ENCODE data around the gene APLP1. TPM values are rescaled to one million over a fixed set of nuclear protein-coding genes. Genes with fewer than 3 reads are reported as not detected.

APLP1 gene
- 4.4 and 5.5 TPM in 2 replicates for total RNA-seq

GRCh38 chr19:35868172-35868822 is at the start of gene APLP1:
TSS of gene APLP1 (plus strand) at chr19:35868574. CDS start at chr19:35868637, 63 bp downstream.

GRCh38 chr19:35852029-35852780 is 16.2 kb upstream of the APLP1 start, which contains the start of gene NPHS1:
TSS of gene NPHS1 (minus strand) at chr19:35852504. CDS start at chr19:35851837, 667 bp downstream.

GRCh38 chr19:35856546-35857149 is 11.7 kb upstream of the APLP1 start, which contains the start of gene KIRREL2:
TSS of gene KIRREL2 (plus strand) at chr19:35856911. CDS start at chr19:35857120, 209 bp downstream.

GRCh38 chr19:35901854-35902661 is 33.7 kb downstream of the APLP1 start, which contains the start of gene HCST:
TSS of gene HCST (plus strand) at chr19:35902529. CDS start at chr19:35902594, 65 bp downstream.

GRCh38 chr19:35908010-35908441 is 39.7 kb downstream of the APLP1 start, which contains the start of gene TYROBP:
TSS of gene TYROBP (minus strand) at chr19:35908295. CDS start at chr19:35908228, 67 bp downstream.

Other genes with a start within 250 kb of the APLP1 start
- gene RBM42, start 239.5 kb upstream of the APLP1 start, total RNA-seq = 59.5 and 62.7 TPM in 2 replicates
- 0.88 and 1.2 TPM in 2 replicates for gene ETV2, start 226.8 kb upstream of the APLP1 start, total RNA-seq
- gene COX6B1, start 220.3 kb upstream of the APLP1 start, total RNA-seq = 457 and 613 TPM in 2 replicates
- 0.24 TPM in 1 of 2 replicates, not detected in the other for gene UPK1A, start 202.1 kb upstream of the APLP1 start, total RNA-seq
- gene ZBTB32, start 164.0 kb upstream of the APLP1 start, total RNA-seq = not detected in 2 replicates
- gene KMT2B, start 150.6 kb upstream of the APLP1 start, total RNA-seq = 12.6 and 13.1 TPM in 2 replicates
- gene IGFLR1, start 126.1 kb upstream of the APLP1 start, total RNA-seq = 0.37 and 9.8 TPM in 2 replicates
- 2.0 and 4.4 TPM in 2 replicates for gene U2AF1L4, start 123.2 kb upstream of the APLP1 start, total RNA-seq
- gene PSENEN, start 122.9 kb upstream of the APLP1 start, total RNA-seq = 33.8 and 46.2 TPM in 2 replicates
- 8.1 and 9.4 TPM in 2 replicates for gene LIN37, start 120.0 kb upstream of the APLP1 start, total RNA-seq
- gene HSPB6, start 111.5 kb upstream of the APLP1 start, total RNA-seq = 140 and 169 TPM in 2 replicates
- 6.1 and 6.7 TPM in 2 replicates for gene PROSER3, start 110.4 kb upstream of the APLP1 start, total RNA-seq
- 0.44 and 2.0 TPM in 2 replicates for gene ARHGAP33, start 93.0 kb upstream of the APLP1 start, total RNA-seq
- gene PRODH2, start 55.7 kb upstream of the APLP1 start, total RNA-seq = not detected in 2 replicates
- not detected in 2 replicates for gene NPHS1, start 16.1 kb upstream of the APLP1 start, total RNA-seq
- gene KIRREL2, start 11.7 kb upstream of the APLP1 start, total RNA-seq = 0.19 TPM in 1 of 2 replicates, not detected in the other
- gene NFKBID, start 32.0 kb downstream of the APLP1 start, total RNA-seq = 3.6 and 4.7 TPM in 2 replicates
- gene HCST, start 34.0 kb downstream of the APLP1 start, total RNA-seq = not detected in 2 replicates
- not detected in 2 replicates for gene TYROBP, start 39.7 kb downstream of the APLP1 start, total RNA-seq
- 15.5 and 20.4 TPM in 2 replicates for gene LRFN3, start 67.8 kb downstream of the APLP1 start, total RNA-seq
- gene SDHAF1, start 126.6 kb downstream of the APLP1 start, total RNA-seq = 31.5 and 37.5 TPM in 2 replicates
- 0.87 TPM in 1 of 2 replicates, not detected in the other for gene SYNE4, start 140.2 kb downstream of the APLP1 start, total RNA-seq
- gene ALKBH6, start 145.6 kb downstream of the APLP1 start, total RNA-seq = 17.2 and 20.0 TPM in 2 replicates
- gene CLIP3, start 164.3 kb downstream of the APLP1 start, total RNA-seq = 27.1 and 34.3 TPM in 2 replicates
- gene THAP8, start 185.7 kb downstream of the APLP1 start, total RNA-seq = 8.9 and 18.3 TPM in 2 replicates
- 0.24 and 0.69 TPM in 2 replicates for gene WDR62, start 186.3 kb downstream of the APLP1 start, total RNA-seq
- gene OVOL3, start 242.6 kb downstream of the APLP1 start, total RNA-seq = not detected in 2 replicates
- 24.8 and 28.1 TPM in 2 replicates for gene POLR2I, start 246.3 kb downstream of the APLP1 start, total RNA-seq
- gene TBCB, start 246.9 kb downstream of the APLP1 start, total RNA-seq = 123 and 134 TPM in 2 replicates